ENCODE measurements around the gene LSM14B. TPM values are rescaled to one million over a fixed set of nuclear protein-coding genes. Genes with fewer than 3 reads are reported as not detected.

The LSM14B gene
- total and polyA plus RNA-seq, 4 donors = 14.5 to 29.5 (median 19.9) TPM

- ATAC-seq (ENCODE audit: low FRiP score) = peak; percentile 29
- Histone ChIP-seq H3K4me1 (ENCODE audit: control insufficient read depth in 1 of 2, insufficient read depth in 2 of 2, low read length in 2 of 2) (no peaks in the 10 kb centered on the region), H3K4me3 (ENCODE audit: low read length in 2 of 2) (no peak overlapping the region), H3K36me3 (ENCODE audit: control insufficient read depth in 1 of 2, insufficient read depth in 2 of 2, low read length in 1 of 2) (no peaks in the 10 kb centered on the region), H3K9me3 (ENCODE audit: control insufficient read depth, low read length) (no peaks in the 10 kb centered on the region), H3K27me3 (ENCODE audit: control insufficient read depth in 1 of 2, insufficient read depth in 2 of 2, low read length in 1 of 2) (no peaks in the 10 kb centered on the region), H3K27ac (ENCODE audit: low read depth in 1 of 2, low read length in 2 of 2) (no peak overlapping the region)
- no peak for DNase-seq
- 89 to 95% methylated on average over 17 of the region's 17 CpGs for WGBS, 2 donors
- intact Hi-C loops (cut with DNase I) = no loop called here
Observed at GRCh38 chr20:62087632-62088031, 34.6 kb upstream of the LSM14B start.

GRCh38 chr20:62088258-62089127 is 33.8 kb upstream of the LSM14B start:
- Histone ChIP-seq H3K36me3 (ENCODE audit: control insufficient read depth in 1 of 2, insufficient read depth in 2 of 2, low read length in 1 of 2) (no peaks in the 10 kb centered on the region), H3K27ac (ENCODE audit: low read depth in 1 of 2, low read length in 2 of 2) (no peak overlapping the region), H3K4me3 (ENCODE audit: low read length in 2 of 2) (no peak overlapping the region), H3K4me1 (ENCODE audit: control insufficient read depth in 1 of 2, insufficient read depth in 2 of 2, low read length in 2 of 2) (no peaks in the 10 kb centered on the region), H3K27me3 (ENCODE audit: control insufficient read depth in 1 of 2, insufficient read depth in 2 of 2, low read length in 1 of 2) (no peaks in the 10 kb centered on the region), H3K9me3 (ENCODE audit: control insufficient read depth, low read length) (no peaks in the 10 kb centered on the region)
- 59 to 61% methylated on average over 15 of the region's 15 CpGs for WGBS, 2 donors
- no peak for ATAC-seq (ENCODE audit: low FRiP score)
- DNase-seq = no peak
- intact Hi-C loops (cut with DNase I) = no loop called here

GRCh38 chr20:62089393-62089792 is 32.9 kb upstream of the LSM14B start:
- H3K4me1 ChIP-seq (ENCODE audit: control insufficient read depth in 1 of 2, insufficient read depth in 2 of 2, low read length in 2 of 2) = no peaks in the 10 kb centered on the region
- no peak overlapping the region for H3K27ac ChIP-seq (ENCODE audit: low read depth in 1 of 2, low read length in 2 of 2)
- no peak for ATAC-seq (ENCODE audit: low FRiP score)
- no peaks in the 10 kb centered on the region for H3K36me3 ChIP-seq (ENCODE audit: control insufficient read depth in 1 of 2, insufficient read depth in 2 of 2, low read length in 1 of 2)
- WGBS, 2 donors = 45 to 47% methylated on average over 3 of the region's 3 CpGs
- DNase-seq = no peak
- intact Hi-C loops (cut with DNase I) = no loop called here
- H3K4me3 ChIP-seq (ENCODE audit: low read length in 2 of 2) = no peak overlapping the region
- H3K9me3 ChIP-seq (ENCODE audit: control insufficient read depth, low read length) = no peaks in the 10 kb centered on the region
- no peaks in the 10 kb centered on the region for H3K27me3 ChIP-seq (ENCODE audit: control insufficient read depth in 1 of 2, insufficient read depth in 2 of 2, low read length in 1 of 2)

- 90 to 91% methylated on average over 29 to 30 of the region's 30 CpGs for WGBS, 2 donors
Observed at GRCh38 chr20:62096421-62097380, 25.6 kb upstream of the LSM14B start.

DNA sequence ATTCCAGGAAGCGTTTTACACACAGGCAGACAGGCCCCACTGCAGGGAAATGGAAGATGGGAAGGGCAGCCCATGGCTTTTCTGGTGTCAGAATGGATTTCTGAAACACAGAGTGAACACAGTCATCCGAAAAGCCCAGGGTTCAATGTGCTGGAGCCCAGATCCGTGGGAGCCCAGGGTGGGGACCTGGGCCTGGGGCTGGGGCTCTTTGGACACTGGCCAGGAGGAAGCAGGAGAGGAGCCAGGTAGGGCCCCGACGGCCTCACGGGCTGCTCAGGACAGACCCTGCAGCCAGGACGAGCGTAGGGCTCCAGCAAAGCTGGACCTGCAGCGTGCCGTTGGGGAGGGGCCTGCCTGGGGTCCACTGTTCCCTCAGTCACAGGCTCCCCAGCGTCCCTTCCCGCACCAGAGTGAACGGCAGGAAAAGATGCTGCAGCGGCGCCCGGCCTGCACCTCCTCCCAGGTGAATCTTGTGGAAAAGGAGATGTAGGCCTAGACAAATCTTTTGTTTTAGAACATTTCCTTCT is 24.3 kb upstream of the LSM14B start:
- DNase-seq (no peak), ATAC-seq (ENCODE audit: low FRiP score) (no peak)
- Histone ChIP-seq H3K36me3 (ENCODE audit: control insufficient read depth in 1 of 2, insufficient read depth in 2 of 2, low read length in 1 of 2) (no peaks in the 10 kb centered on the region), H3K27me3 (ENCODE audit: control insufficient read depth in 1 of 2, insufficient read depth in 2 of 2, low read length in 1 of 2) (no peaks in the 10 kb centered on the region), H3K9me3 (ENCODE audit: control insufficient read depth, low read length) (peaks cover 13% of the 10 kb centered on the region), H3K4me1 (ENCODE audit: control insufficient read depth in 1 of 2, insufficient read depth in 2 of 2, low read length in 2 of 2) (no peaks in the 10 kb centered on the region), H3K27ac (ENCODE audit: low read depth in 1 of 2, low read length in 2 of 2) (no peak overlapping the region), H3K4me3 (ENCODE audit: low read length in 2 of 2) (no peak overlapping the region)
- WGBS, 2 donors = 78 to 81% methylated on average over 16 of the region's 16 CpGs
- intact Hi-C loops (cut with DNase I) = no loop called here

More at GRCh38 chr20:62096421-62097380, 25.6 kb upstream of the LSM14B start:
- H3K9me3 ChIP-seq (ENCODE audit: control insufficient read depth, low read length) = peaks cover 10% of the 10 kb centered on the region
- intact Hi-C loops (cut with DNase I) = no loop called here
- no peak overlapping the region for H3K4me3 ChIP-seq (ENCODE audit: low read length in 2 of 2)
- H3K27ac ChIP-seq (ENCODE audit: low read depth in 1 of 2, low read length in 2 of 2) = no peak overlapping the region
- H3K36me3 ChIP-seq (ENCODE audit: control insufficient read depth in 1 of 2, insufficient read depth in 2 of 2, low read length in 1 of 2) = no peaks in the 10 kb centered on the region
- ATAC-seq (ENCODE audit: low FRiP score) (no peak), DNase-seq (no peak)
- no peaks in the 10 kb centered on the region for H3K4me1 ChIP-seq (ENCODE audit: control insufficient read depth in 1 of 2, insufficient read depth in 2 of 2, low read length in 2 of 2)
- no peaks in the 10 kb centered on the region for H3K27me3 ChIP-seq (ENCODE audit: control insufficient read depth in 1 of 2, insufficient read depth in 2 of 2, low read length in 1 of 2)

GRCh38 chr20:62101078-62101477 is 21.2 kb upstream of the LSM14B start:
- Histone ChIP-seq H3K4me1 (ENCODE audit: control insufficient read depth in 1 of 2, insufficient read depth in 2 of 2, low read length in 2 of 2) (no peaks in the 10 kb centered on the region), H3K36me3 (ENCODE audit: control insufficient read depth in 1 of 2, insufficient read depth in 2 of 2, low read length in 1 of 2) (no peaks in the 10 kb centered on the region), H3K4me3 (ENCODE audit: low read length in 2 of 2) (no peak overlapping the region), H3K9me3 (ENCODE audit: control insufficient read depth, low read length) (peaks cover 13% of the 10 kb centered on the region), H3K27ac (ENCODE audit: low read depth in 1 of 2, low read length in 2 of 2) (no peak overlapping the region), H3K27me3 (ENCODE audit: control insufficient read depth in 1 of 2, insufficient read depth in 2 of 2, low read length in 1 of 2) (no peaks in the 10 kb centered on the region)
- no peak for ATAC-seq (ENCODE audit: low FRiP score)
- no peak for DNase-seq
- 91 to 93% methylated on average over 4 of the region's 4 CpGs for WGBS, 2 donors
- intact Hi-C loops (cut with DNase I) = no loop called here

GRCh38 chr20:62103508-62104233 is 18.6 kb upstream of the LSM14B start:
- DNase-seq = no peak
- no peak overlapping the region for H3K27ac ChIP-seq (ENCODE audit: low read depth in 1 of 2, low read length in 2 of 2)

DNA sequence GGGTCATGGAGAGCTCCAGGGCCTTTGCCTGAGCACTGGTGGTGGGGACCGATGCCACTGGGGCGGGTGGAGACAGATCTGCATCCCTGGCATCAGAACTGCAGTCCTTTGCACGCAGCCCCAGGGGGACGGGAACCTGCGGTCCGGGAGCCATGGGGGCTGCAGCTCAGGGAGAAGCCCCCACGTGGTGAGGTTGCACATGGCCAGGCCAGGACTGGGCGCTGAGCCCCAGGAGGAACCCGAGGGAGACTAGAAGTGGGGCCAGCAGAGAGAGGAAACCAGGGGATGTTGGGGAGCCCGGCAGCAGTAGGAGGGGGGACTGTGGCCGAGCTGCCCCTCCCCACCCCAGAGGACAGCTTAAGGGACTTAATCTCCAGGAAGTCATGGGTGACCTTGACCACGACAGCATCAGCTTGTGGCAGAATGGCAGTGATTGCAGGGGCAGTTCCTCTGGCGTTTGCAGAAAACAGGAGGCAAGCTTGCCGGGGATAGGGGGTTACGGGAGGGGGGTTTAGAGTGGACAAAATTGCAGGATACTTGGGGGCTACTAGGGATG is 18.0 kb upstream of the LSM14B start:
- Histone ChIP-seq H3K36me3 (ENCODE audit: control insufficient read depth in 1 of 2, insufficient read depth in 2 of 2, low read length in 1 of 2) (no peaks in the 10 kb centered on the region), H3K4me3 (ENCODE audit: low read length in 2 of 2) (no peak overlapping the region), H3K4me1 (ENCODE audit: control insufficient read depth in 1 of 2, insufficient read depth in 2 of 2, low read length in 2 of 2) (no peaks in the 10 kb centered on the region), H3K9me3 (ENCODE audit: control insufficient read depth, low read length) (peaks cover 25% of the 10 kb centered on the region), H3K27ac (ENCODE audit: low read depth in 1 of 2, low read length in 2 of 2) (no peak overlapping the region), H3K27me3 (ENCODE audit: control insufficient read depth in 1 of 2, insufficient read depth in 2 of 2, low read length in 1 of 2) (no peaks in the 10 kb centered on the region)
- no peak for ATAC-seq (ENCODE audit: low FRiP score)
- 39 to 52% methylated on average over 15 of the region's 15 CpGs for WGBS, 2 donors
- intact Hi-C loops (cut with DNase I) = no loop called here
- DNase-seq = no peak

More at GRCh38 chr20:62103508-62104233, 18.6 kb upstream of the LSM14B start:
- WGBS, 2 donors = 73 to 81% methylated on average over 21 of the region's 21 CpGs
- no peaks in the 10 kb centered on the region for H3K36me3 ChIP-seq (ENCODE audit: control insufficient read depth in 1 of 2, insufficient read depth in 2 of 2, low read length in 1 of 2)
- H3K4me3 ChIP-seq (ENCODE audit: low read length in 2 of 2) = no peak overlapping the region
- H3K9me3 ChIP-seq (ENCODE audit: control insufficient read depth, low read length) = peaks cover 25% of the 10 kb centered on the region
- ATAC-seq (ENCODE audit: low FRiP score) = no peak
- intact Hi-C loops (cut with DNase I) = no loop called here
- H3K27me3 ChIP-seq (ENCODE audit: control insufficient read depth in 1 of 2, insufficient read depth in 2 of 2, low read length in 1 of 2) = no peaks in the 10 kb centered on the region
- no peaks in the 10 kb centered on the region for H3K4me1 ChIP-seq (ENCODE audit: control insufficient read depth in 1 of 2, insufficient read depth in 2 of 2, low read length in 2 of 2)
